Measurements from ENCODE around the gene SLC25A33. TPM values are rescaled to one million over a fixed set of nuclear protein-coding genes. Genes with fewer than 3 reads are reported as not detected.
"Not testable (repeated sequence)": the region's sequence is repeated elsewhere in the genome, so short reads cannot be mapped to it uniquely, and the experiment has no call there.

Gene SLC25A33
- total and polyA plus RNA-seq, 10 donors: 2.4 to 4.5 (median 3.2) TPM

- H3K27me3 ChIP-seq (replicated peaks in 1 of 7): no peaks in the 10 kb centered on the region
- intact Hi-C loops (cut with DNase I; ENCODE audit: low total_unique reads): no loop called here
- H3K27ac ChIP-seq: peak overlapping the region in 1 of 8 donors; percentile 31
- TF ChIP-seq POLR2AphosphoS5 (IDR thresholded peaks at IDR 0.05) (no peak), POLR2A (IDR thresholded peaks at IDR 0.05) (no peak)
- TF ChIP-seq, protein P1, sequence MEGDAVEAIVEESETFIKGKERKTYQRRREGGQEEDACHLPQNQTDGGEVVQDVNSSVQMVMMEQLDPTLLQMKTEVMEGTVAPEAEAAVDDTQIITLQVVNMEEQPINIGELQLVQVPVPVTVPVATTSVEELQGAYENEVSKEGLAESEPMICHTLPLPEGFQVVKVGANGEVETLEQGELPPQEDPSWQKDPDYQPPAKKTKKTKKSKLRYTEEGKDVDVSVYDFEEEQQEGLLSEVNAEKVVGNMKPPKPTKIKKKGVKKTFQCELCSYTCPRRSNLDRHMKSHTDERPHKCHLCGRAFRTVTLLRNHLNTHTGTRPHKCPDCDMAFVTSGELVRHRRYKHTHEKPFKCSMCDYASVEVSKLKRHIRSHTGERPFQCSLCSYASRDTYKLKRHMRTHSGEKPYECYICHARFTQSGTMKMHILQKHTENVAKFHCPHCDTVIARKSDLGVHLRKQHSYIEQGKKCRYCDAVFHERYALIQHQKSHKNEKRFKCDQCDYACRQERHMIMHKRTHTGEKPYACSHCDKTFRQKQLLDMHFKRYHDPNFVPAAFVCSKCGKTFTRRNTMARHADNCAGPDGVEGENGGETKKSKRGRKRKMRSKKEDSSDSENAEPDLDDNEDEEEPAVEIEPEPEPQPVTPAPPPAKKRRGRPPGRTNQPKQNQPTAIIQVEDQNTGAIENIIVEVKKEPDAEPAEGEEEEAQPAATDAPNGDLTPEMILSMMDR (IDR thresholded peaks at IDR 0.05 in 8 of 11, conservative IDR thresholded peaks at IDR 0.05 in 3 of 11): no peak
- H3K4me1 ChIP-seq: peaks cover 0 to 49% (median 30%) of the 10 kb centered on the region in 6 donors
- 37 to 60% (median 49%) methylated on average over 3 of the region's 3 CpGs for WGBS, 5 donors
- no peak overlapping the region for H3K4me3 ChIP-seq
- peaks cover 0 to 34% (median 5%) of the 10 kb centered on the region in 6 donors for H3K36me3 ChIP-seq
- H3K9me3 ChIP-seq: no peaks in the 10 kb centered on the region
- DNase-seq: no peak
These were observed 22.2 kb downstream of the SLC25A33 start for GRCh38 chr1:9561429-9561828.

GRCh38 chr1:9569267-9569666, 30.0 kb downstream of the SLC25A33 start:
- no peak for TF ChIP-seq POLR2A (IDR thresholded peaks at IDR 0.05)
- no peak for TF ChIP-seq POLR2AphosphoS5 (IDR thresholded peaks at IDR 0.05)
- TF ChIP-seq, protein P1 (IDR thresholded peaks at IDR 0.05 in 8 of 11, conservative IDR thresholded peaks at IDR 0.05 in 3 of 11): no peak
- intact Hi-C loops (cut with DNase I; ENCODE audit: low total_unique reads): no loop called here
- no peaks in the 10 kb centered on the region for H3K4me1 ChIP-seq
- H3K36me3 ChIP-seq: peaks cover 0 to 43% (median 7%) of the 10 kb centered on the region in 6 donors
- no peak for DNase-seq
- no peak overlapping the region for H3K27ac ChIP-seq
- H3K27me3 ChIP-seq (replicated peaks in 1 of 7): no peaks in the 10 kb centered on the region
- H3K4me3 ChIP-seq: no peak overlapping the region
- no peaks in the 10 kb centered on the region for H3K9me3 ChIP-seq
- 86 to 97% (median 88%) methylated on average over 1 of the region's 1 CpG for WGBS, 5 donors

DNA sequence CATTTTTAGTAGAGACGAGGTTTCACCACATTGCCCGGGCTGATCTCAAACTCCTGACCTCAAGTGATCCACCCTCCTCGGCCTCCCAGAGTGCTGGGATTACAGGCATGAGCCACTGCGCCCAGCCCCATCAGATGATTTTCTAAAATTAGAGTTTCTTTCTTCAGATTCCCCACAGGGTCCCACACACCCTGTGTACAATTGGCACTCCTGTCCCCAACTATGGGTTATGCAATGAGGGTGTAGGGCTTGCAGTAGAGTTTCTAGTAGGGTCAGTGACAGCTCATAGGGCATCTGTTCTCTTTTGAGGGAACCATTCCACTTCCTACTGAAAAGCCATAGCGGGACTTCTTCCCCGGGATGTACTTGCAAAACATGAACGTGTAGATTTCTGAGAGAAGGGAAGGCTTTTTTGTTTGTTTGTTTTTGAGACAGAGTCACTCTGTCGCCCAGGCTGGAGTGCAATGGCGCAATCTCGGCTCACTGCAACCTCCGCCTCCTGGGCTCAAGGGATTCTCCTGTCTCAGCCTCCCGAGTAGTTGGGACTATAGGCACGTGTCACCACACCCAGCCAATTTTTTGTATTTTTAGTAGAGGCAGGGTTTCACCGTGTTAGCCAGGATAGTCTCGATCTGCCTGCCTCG, 31.7 kb downstream of the SLC25A33 start:
- DNase-seq; H3K4me1 ChIP-seq; H3K4me3 ChIP-seq; H3K27ac ChIP-seq; H3K27me3 ChIP-seq (replicated peaks in 1 of 7); H3K9me3 ChIP-seq: not testable (repeated sequence)
- 85 to 92% (median 87%) methylated on average over 16 of the region's 16 CpGs for WGBS, 5 donors
- peaks cover 0 to 41% (median 7%) of the 10 kb centered on the region in 6 donors for H3K36me3 ChIP-seq
- intact Hi-C loops (cut with DNase I; ENCODE audit: low total_unique reads): loop anchor here (5.0 kb wide), 1 partner anchor 74 kb away; no protein-coding TSS in a partner anchor

GRCh38 chr1:9573723-9574122, 34.5 kb downstream of the SLC25A33 start:
- Histone ChIP-seq H3K4me3 (no peak overlapping the region), H3K9me3 (no peaks in the 10 kb centered on the region), H3K4me1 (no peaks in the 10 kb centered on the region), H3K27ac (no peak overlapping the region), H3K27me3 (replicated peaks in 1 of 7) (no peaks in the 10 kb centered on the region), H3K36me3 (peaks cover 0 to 26% (median 16%) of the 10 kb centered on the region in 6 donors)
- intact Hi-C loops (cut with DNase I; ENCODE audit: low total_unique reads): loop anchor here (5.0 kb wide), 1 partner anchor 76 kb away; no protein-coding TSS in a partner anchor
- whole genome bisulfite sequencing, 5 donors: 73 to 95% (median 85%) methylated on average over 2 of the region's 2 CpGs
- no peak for DNase-seq
- TF ChIP-seq, protein P1 (IDR thresholded peaks at IDR 0.05 in 8 of 11, conservative IDR thresholded peaks at IDR 0.05 in 3 of 11): peak in 6 of 11 experiments; percentile 18 to 60 (median 34)
- no peak for TF ChIP-seq POLR2A (IDR thresholded peaks at IDR 0.05)
